ENCODE measurements around the gene LYPD4.

GRCh38 chr19:41793414-41793727 lies 51.1 kb downstream of the LYPD4 start:
- no peak for TF ChIP-seq CTCF (IDR thresholded peaks at IDR 0.05)
- no peak for TF ChIP-seq EZH2 (IDR thresholded peaks at IDR 0.05; ENCODE audit: borderline replicate concordance, insufficient read depth, low read depth, low read length, poor library complexity, severe bottlenecking)
